NCI-H2029 treated with DMSO at 0.1 percent for 48 hours (cell line): ENCODE measurements around the gene PREX1.
"Not testable (repeated sequence)": the region's sequence is repeated elsewhere in the genome, so short reads cannot be mapped to it uniquely, and the experiment has no call there.

Source experiments
- DNase-seq: peaks from one replicate; lab custom pipeline; 2025; lab: John Stamatoyannopoulos, UW

PREX1 gene, protein sequence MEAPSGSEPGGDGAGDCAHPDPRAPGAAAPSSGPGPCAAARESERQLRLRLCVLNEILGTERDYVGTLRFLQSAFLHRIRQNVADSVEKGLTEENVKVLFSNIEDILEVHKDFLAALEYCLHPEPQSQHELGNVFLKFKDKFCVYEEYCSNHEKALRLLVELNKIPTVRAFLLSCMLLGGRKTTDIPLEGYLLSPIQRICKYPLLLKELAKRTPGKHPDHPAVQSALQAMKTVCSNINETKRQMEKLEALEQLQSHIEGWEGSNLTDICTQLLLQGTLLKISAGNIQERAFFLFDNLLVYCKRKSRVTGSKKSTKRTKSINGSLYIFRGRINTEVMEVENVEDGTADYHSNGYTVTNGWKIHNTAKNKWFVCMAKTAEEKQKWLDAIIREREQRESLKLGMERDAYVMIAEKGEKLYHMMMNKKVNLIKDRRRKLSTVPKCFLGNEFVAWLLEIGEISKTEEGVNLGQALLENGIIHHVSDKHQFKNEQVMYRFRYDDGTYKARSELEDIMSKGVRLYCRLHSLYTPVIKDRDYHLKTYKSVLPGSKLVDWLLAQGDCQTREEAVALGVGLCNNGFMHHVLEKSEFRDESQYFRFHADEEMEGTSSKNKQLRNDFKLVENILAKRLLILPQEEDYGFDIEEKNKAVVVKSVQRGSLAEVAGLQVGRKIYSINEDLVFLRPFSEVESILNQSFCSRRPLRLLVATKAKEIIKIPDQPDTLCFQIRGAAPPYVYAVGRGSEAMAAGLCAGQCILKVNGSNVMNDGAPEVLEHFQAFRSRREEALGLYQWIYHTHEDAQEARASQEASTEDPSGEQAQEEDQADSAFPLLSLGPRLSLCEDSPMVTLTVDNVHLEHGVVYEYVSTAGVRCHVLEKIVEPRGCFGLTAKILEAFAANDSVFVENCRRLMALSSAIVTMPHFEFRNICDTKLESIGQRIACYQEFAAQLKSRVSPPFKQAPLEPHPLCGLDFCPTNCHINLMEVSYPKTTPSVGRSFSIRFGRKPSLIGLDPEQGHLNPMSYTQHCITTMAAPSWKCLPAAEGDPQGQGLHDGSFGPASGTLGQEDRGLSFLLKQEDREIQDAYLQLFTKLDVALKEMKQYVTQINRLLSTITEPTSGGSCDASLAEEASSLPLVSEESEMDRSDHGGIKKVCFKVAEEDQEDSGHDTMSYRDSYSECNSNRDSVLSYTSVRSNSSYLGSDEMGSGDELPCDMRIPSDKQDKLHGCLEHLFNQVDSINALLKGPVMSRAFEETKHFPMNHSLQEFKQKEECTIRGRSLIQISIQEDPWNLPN (N-terminal part only)

DNA sequence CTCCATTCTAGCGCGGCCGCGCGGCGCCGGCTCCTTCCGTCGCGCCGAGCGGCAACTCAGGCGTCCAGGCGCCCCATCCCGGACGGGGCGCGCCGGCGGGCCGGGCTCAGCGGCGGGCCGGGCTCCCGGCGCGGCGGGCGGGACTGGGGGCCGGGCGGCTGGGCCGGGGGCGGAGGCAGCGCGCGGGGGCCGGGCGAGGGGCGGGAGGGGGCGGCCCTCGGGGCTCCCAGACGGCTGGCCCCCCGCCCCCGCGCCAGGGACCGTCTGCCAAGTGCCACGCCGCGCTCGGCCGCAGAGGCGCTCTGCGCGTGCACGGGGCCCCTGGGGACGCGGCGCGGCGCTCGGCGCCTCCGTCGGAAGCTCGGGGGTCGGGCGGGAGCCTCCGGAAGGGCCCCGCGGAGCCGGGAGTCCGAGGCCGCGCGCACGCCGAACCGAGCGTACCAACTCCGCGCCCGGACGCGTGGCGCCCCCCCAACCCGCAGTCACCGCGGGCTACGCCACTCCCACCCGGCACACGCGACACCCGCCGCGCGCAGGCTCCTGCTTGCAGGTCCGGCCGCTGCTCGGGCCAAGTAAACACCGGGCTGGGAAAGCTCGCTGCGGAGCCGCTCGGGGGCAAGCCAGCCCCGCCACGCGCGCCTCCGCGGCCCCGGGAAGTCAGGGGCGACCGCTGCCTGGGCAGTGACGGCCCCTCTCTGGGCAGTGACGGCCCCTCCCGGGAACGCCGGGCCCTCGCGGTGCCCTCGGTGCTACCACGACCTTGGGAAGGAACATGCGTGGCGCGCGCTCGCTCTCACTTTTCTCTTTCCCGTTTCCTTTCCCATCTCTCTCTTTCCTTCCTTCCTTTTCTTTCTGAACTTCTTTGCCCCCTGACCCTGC lies at the start of gene PREX1:
Gene PREX1 (minus strand): TSS at position 145 of the 879 bp plus-strand sequence. CDS start 139 bp downstream, at position 6.
- DNase-seq, result no peak

DNA sequence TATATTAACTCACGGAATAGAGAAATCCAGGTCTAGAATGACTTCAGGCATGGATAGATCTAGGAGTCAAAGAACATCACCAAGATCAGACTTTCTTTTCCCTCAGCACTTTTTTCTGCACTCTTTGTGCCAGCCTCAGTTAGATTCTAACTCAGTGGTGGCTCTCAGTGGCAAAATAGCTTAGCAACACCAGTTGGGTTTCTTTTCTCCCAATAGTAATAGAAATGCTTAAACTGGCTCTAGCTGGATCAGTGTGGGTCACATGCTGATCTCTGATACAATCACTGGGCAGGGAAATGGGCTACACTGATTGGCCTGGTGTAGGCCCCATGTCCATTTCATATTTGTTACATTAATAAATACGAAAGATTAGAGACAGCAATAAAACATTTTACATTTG lies 49.5 kb upstream of the PREX1 start:
- DNase-seq, result no peak

DNA sequence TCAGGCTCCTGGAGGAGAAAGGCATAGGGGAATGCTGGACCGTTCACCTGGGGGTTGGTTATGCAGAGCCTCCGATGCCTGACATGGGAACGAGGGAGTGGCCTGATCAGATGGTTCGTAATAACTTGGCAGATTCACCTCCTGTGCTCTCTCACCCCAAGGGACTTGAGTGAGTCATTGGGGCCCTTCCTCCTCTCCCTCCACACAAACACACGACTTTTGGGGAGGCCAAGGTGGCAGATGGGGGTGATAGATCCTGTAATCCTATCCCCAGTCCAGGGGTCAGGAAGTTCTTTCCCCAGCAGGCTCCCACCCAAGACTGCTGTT lies 48.1 kb upstream of the PREX1 start:
- no peak for DNase-seq

DNA sequence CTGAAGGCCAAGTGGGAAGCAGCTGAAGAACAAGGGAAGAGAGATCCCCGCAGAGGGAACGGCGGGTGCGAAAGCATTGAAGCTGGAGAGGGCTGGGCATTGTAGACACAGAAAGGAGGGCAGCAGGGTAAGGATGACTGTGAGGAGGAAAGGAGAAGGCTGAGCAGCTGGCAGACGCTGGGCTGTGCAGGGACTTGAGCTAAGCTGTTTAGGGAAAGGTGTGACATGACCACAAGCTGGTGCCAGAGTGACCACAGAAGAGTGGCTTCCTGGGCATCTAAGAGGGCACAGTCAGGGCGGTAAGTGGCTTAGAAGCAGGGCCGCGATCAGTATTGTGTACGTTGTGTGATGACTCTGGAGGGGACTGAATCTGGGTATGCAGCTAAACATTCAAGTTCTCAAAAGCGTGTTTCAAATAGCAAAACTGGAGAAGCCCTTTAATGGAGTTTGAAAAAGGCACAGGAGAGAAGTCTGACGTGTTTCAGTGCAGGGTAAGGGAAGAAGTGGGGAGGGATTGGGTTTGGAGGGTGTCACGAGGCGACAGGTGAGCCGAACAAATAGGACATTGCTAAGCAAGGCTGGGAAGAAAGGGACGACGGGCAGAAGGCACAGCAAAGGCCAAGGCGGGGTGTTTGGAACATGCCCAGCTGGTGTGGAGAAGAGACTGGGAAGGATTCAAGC lies 47.6 kb upstream of the PREX1 start:
- no peak for DNase-seq

DNA sequence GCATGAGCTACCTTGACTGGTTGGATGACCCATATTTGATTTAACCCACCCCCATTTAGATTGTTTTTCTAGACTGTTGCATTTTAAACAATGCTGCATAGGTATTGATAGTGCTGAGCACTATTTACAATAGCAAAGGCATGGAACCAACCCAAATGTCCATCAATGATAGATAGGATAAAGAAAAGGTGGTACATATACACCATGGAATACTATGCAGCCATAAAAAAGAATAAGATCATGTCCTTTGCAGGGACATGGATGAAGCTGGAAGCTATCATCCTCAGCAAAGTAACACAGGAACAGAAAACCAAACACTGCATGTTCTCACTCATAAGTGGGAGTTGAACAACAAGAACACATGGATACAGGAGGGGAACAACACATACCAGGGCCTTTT lies 41.6 kb upstream of the PREX1 start:
- not testable (repeated sequence) for DNase-seq

DNA sequence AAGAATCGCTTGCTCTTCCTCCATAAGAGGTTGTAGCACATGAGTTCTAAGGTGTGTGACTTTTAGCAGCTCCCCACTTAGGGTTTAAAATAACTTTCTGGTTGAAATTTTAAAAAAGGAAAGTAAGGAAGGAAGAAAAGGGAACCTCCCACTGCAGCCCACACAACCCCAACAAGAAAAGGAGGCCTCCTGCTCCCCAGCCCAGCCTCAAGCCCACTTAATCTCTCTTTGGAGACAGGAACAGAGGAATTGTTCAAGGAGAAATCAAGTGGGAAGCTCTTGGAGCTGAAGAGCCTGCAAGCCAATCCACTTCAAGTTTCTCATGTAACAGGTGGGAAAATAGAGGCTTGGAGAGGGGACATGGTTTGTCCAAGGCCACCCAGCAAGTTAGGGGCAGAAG lies 39.1 kb upstream of the PREX1 start:
- no peak for DNase-seq

DNA sequence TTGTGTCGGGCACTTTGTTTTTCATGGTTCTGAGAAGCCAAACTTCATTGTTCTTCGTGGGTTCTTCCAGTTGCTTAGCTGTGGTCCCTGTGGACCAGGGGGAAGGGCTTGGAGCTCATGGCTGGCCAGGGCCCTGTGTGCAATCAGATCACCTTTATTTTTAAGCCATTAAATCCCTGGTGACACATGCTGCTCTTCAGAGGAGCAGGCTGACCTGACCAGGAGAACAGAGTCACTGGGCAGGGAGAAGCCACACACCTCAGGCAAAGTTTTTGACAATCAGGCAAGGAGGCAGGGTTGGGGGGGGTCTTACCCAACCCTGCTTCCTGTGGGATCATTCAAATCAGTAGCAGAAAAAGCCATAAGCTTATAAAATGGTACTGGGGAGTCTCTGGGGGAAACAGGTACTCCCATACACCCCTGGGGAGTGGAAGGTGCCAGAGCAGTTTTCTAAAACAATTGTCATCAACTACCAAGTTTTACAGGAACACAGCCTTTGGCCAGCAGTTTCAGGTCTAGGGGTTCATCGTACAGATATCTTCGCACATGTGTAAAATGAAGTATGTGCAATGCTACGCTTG lies 37.0 kb upstream of the PREX1 start:
- DNase-seq, result no peak

DNA sequence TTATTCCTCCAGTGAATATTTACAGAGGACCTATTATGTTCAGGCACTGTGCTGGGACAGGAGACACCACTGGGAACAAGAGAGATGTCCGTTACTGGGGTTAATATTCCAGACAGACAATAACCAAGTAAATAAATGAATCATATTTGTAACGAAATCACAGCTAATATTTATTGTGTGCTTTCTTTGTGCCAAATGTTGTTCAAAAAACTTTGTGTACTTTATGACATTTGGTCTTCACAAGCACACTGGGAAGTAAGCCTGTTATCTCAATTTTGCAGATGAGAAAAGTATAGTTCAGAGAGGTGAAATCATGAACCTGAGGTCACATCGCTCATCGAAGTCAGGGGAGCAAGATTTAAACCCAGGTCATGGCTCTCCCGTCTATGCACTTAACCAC lies 36.5 kb upstream of the PREX1 start:
- DNase-seq, result no peak

DNA sequence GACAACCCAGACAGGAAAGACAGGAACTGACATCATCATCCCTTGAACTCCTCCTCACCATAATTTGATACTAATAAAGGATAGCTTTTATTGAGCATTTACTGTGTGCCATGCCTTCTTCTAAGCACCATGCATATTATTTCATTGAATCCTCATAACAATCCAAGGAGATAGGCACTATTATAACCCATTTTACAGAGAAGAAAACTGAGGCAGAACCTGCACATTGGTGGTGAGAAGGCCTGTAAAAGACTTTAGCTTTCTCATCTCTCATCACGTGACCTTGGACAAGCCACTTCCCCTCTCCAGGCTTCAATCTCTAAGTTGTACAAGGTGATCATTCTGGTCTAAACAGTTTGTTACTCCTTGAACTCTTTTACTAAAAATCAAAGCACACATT lies 34.5 kb upstream of the PREX1 start:
- no peak for DNase-seq

DNA sequence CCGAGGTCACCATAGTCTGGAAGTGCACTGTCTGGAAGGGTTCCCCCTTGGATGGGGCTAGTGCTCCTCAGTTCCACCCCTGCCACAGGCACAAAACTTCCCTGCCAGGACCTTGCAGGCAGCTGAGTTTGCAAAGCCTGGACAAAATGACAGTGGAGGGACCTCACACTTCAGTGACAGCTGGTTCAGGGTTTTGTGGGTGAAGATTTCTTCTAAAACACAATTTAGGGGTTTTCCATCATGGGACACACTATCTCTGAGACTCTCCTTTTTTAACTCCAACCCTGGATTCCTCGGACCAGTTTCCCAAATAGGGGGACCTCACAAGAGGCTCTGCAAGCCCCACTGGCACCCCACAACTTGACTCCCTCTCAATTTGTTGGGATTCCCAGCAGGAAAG lies 33.6 kb upstream of the PREX1 start:
- DNase-seq, result no peak

DNA sequence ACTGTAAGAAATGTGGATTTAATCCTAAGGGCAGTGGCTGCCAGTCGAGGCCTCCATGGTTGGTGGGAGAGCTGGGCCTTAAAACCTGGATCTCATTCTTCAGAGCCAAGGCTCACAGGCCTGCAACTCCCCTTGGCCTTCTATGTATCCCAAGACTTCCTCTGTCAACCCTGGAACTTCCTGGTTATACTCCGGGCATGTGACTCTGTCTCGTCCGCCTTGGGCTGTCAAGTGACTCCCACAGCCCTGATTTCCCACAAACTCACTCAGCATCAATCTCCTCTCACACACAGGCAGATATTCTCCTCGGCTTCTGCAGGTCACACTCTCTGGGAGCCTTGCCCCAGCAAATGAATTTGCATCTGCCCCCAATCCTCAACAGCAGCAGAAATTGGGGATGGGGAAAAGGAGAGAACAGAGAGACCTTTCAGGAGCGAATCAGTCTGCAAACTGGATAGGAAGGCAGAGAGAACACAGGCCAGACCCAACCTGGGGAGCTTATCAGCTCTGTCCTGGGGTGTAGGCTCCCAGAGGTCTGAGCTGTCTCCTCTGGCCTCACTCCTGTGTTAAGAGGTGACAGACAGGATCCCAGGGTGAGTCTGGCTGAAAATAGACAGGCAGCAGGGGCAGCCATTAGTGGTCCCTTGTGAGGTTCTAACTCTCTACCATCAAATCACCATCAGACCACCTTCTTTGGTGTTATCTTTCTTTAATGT lies 30.4 kb upstream of the PREX1 start:
- no peak for DNase-seq

DNA sequence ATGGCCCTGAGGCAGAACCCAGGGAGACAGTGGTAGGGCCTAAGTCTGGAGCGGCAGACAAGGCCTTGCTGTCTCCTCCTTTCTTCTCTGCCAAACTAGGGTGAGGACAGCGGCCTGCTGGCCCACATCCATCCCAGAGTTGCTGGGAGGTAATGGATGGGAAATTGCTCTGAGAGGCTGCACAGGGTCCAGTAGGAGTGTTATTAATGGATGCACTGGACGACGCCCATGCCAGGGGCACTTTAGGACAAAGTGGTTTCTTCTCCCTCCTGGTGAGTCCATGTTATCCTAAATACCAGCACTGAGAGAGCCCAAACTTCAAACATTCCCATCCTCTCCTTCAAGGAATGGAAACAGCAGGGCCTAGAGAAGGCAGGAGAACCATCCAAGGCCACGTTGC lies 28.3 kb upstream of the PREX1 start:
- no peak for DNase-seq

DNA sequence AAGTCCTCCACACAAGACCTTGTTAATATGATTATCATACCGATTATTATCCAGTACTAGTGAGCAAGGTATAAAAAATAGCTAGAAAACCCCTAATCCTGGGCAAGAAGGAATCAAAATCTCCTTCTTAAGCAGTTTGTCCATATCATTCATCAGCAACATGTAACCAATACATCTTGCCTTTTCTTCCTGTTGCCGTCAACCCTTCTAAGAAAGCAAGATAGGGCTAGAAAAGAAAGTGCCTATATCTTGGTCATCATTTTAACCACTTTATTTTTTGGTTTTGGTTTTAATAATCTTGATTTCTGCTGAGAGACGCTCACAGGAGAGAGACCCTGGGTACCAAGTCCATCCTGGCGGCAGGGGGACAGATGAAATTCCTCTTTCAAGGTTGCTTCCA lies 27.2 kb upstream of the PREX1 start:
- DNase-seq, result no peak

DNA sequence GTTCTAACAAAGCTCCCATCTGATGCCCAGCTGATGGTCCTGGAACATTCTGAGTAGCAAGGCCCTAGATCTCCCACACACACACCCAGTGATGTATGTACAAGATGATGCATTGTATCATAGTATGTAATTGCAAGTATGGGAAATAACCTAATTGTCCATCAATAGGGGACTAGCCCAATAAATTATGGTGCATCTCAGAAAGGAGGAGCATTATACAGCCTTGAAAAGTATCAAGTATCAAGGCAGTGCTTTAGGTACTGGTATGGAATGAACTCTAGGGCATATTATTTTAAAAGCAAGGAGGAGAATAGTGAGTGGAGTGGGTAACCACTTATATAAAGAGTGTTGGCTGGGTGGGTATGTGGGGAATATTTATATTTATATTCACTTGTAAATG lies 24.8 kb upstream of the PREX1 start:
- no peak for DNase-seq

DNA sequence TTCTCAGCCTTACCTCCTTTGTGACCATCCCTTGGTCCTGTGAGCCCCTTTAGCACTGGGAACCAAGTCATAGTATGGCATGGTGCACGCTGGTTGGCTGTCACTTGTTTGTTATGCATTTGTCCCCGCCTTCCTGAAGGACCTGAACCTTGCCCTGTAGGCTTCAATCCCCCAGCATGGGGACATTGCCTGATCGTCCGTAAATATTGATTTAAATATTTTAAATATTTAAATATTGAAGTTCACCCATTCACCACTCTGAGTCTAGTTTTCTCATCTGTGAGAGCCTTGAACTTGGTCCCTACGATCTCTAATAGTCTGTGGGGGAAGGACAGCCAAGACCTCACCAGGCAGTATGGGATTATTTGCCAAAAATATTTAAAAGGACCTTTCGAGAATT lies 23.8 kb upstream of the PREX1 start:
- no peak for DNase-seq

DNA sequence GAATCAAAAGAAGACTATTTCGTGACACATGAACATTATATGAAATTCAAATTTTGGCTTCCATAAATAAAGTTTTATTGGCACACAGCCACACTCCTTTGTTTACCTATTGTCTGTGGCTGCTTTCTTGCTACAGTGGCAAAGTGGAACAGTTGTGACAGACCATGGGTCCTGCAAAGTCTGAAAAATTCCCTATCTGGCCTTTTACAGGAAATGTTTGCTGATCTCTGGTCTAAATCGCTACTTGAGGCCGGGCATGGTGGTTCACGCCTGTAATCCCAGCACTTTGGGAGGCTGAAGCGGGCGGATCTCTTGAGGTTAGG lies 23.1 kb upstream of the PREX1 start:
- DNase-seq, result no peak

DNA sequence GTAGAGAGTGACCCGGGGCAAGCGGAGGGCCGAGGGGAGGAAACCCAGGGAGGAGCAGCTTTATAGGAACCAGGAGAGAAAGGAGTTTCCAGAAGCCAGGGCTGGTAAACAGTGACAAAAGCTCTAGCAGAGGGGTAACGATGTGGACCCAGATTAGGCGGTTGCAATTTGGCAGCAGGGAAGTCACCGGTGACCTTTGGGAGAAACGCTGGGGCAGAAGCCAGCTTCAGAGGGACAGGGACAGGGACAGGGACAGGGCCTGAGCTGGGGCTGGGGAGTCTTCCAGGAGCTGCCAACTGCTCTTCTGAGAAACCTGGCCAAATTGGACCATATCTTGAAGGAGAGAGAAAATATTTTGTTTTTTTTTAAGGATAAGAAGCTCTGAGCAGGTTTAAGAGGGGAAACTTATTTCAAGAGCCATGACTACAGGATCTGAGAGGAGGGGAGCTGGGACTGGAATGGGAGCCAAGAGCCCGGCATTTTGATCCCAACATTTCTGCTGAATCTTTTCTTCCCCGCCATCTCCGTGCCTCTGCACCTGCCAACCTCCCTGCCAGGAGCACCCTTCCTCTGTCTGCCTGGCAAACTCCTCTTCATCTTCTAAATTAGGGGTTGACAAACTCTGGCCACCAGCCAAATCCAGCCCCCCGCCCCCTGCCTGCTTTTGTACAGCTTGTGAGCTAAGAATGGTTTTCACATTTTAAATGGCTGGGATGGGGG lies 22.6 kb upstream of the PREX1 start:
- no peak for DNase-seq

DNA sequence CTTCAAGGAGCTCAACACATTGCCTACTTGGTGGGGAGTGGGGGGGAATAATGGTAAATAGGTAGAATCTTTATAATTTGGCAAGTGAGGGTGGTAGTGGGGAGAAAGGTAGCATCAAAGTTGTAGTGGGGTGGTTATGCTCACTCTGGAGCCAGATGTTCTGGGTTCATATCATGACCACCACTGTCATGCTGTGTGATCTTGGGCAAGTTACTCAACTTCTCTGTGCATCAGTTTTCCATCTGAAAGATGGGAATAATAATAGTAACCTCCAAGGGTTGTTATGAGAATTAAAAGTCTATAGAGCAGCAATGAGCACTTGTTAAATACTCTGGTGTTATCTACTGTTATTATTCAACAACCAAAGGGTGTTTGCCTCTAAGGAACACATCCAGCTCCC lies 22.0 kb upstream of the PREX1 start:
- DNase-seq, result no peak

DNA sequence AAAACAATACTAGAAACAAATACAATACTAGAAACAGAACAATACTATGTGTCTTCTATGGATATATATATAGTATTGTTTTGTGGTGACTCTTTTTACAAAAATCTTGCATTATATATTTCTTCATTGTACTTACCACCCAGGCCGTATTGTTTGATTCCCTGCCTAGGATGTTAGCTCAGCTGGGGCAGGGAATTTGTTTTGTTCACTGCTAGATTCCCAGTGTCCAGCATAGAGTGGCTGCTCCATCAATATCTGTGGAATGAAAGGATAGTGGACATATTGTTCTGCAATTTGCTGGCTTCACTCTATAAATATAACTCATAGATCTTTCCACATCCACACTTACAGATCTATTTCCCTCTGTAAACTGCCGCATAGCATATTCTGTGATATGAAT lies 21.5 kb upstream of the PREX1 start:
- DNase-seq, result no peak
